Trophoblast cell (in vitro differentiated cells and primary cell): ENCODE measurements around the gene UBXN2A.
A peak's percentile ranks its signal among the peaks of the same experiment; 100 is the strongest.

Experiments used
- DNase-seq, 2 donors: peaks; one replicate each; pipeline ENCODE4 v3.0.0-alpha.2; 2016
- H2AFZ ChIP-seq: 2 replicates; pipeline ENCODE4 v1.6.1; 2013; ENCODE audit warnings: low read length, moderate library complexity, mild to moderate bottlenecking; ENCODE audit not compliant: insufficient read depth, poor library complexity
- H2AK5ac ChIP-seq: 2 replicates; pipeline ENCODE4 v1.6.1; 2013; ENCODE audit warnings: mild to moderate bottlenecking, low read length
- H2BK120ac ChIP-seq: 2 replicates; pipeline ENCODE4 v1.6.1; 2013; ENCODE audit warnings: low read length, mild to moderate bottlenecking, moderate library complexity; ENCODE audit not compliant: insufficient read depth, poor library complexity
- H2BK12ac ChIP-seq: 2 replicates; pipeline ENCODE4 v1.6.1; 2013; ENCODE audit warnings: mild to moderate bottlenecking, low read length, moderate library complexity
- H2BK5ac ChIP-seq: 2 replicates; pipeline ENCODE4 v1.6.1; 2013; ENCODE audit warnings: low read length, low read depth, moderate library complexity, mild to moderate bottlenecking; ENCODE audit not compliant: poor library complexity
- H3K14ac ChIP-seq: 2 replicates; pipeline ENCODE4 v1.6.1; 2013; ENCODE audit warnings: mild to moderate bottlenecking, low read length
- H3K18ac ChIP-seq: 2 replicates; pipeline ENCODE4 v1.6.1; 2013; ENCODE audit warnings: mild to moderate bottlenecking, low read length
- H3K23ac ChIP-seq: 2 replicates; pipeline ENCODE4 v1.6.1; 2013; ENCODE audit warnings: low read length
- H3K27ac ChIP-seq: 2 replicates; pipeline ENCODE4 v1.5.1; 2013; ENCODE audit warnings: low read depth, mild to moderate bottlenecking, inconsistent platforms, low read length, moderate library complexity
- H3K27me3 ChIP-seq: 2 replicates; pipeline ENCODE4 v1.6.1; 2013; ENCODE audit warnings: inconsistent platforms, mild to moderate bottlenecking, low read length, moderate library complexity; ENCODE audit not compliant: insufficient read depth
- H3K36me3 ChIP-seq, 2 experiments: 1 replicate in 1 of 2; 2 replicates in 1 of 2; pipeline ENCODE4 v1.6.1; 2013; ENCODE audit warnings: low read length in 2 of 2, mild to moderate bottlenecking in 2 of 2, moderate library complexity in 1 of 2; ENCODE audit not compliant: insufficient read depth in 2 of 2, control insufficient read depth in 1 of 2
- H3K4ac ChIP-seq: 2 replicates; pipeline ENCODE4 v1.6.1; 2013; ENCODE audit warnings: low read depth, mild to moderate bottlenecking, low read length, moderate library complexity
- H3K4me1 ChIP-seq, 2 experiments: 1 replicate in 1 of 2; 2 replicates in 1 of 2; pipeline ENCODE4 v1.6.1; 2013; ENCODE audit warnings: low read length in 2 of 2, mild to moderate bottlenecking in 2 of 2, moderate library complexity in 1 of 2; ENCODE audit not compliant: insufficient read depth in 2 of 2, control insufficient read depth in 1 of 2
- H3K4me2 ChIP-seq: 2 replicates; pipeline ENCODE4 v1.6.1; 2013; ENCODE audit warnings: inconsistent platforms, mild to moderate bottlenecking, low read length, moderate library complexity
- H3K4me3 ChIP-seq: 2 replicates; pipeline ENCODE4 v1.5.1; 2013; ENCODE audit warnings: mild to moderate bottlenecking, low read depth, low read length, inconsistent platforms
- H3K79me1 ChIP-seq: one replicate; pipeline ENCODE4 v1.6.1; 2013; ENCODE audit warnings: low read length
- H3K79me2 ChIP-seq: 2 replicates; pipeline ENCODE4 v1.6.1; 2013; ENCODE audit warnings: low read length, mild to moderate bottlenecking; ENCODE audit not compliant: control insufficient read depth, insufficient read depth, poor library complexity
- H3K9ac ChIP-seq: 2 replicates; pipeline ENCODE4 v1.6.1; 2013; ENCODE audit warnings: mild to moderate bottlenecking, low read length
- H3K9me3 ChIP-seq: 2 replicates; pipeline ENCODE4 v1.6.1; 2013; ENCODE audit warnings: low read depth, mild to moderate bottlenecking, control low read depth, inconsistent platforms, low read length; ENCODE audit not compliant: insufficient read depth
- H4K12ac ChIP-seq: 2 replicates; pipeline ENCODE4 v1.6.1; 2013; ENCODE audit warnings: low read depth, mild to moderate bottlenecking, low read length, moderate library complexity
- H4K8ac ChIP-seq: 2 replicates; pipeline ENCODE4 v1.6.1; 2013; ENCODE audit warnings: low read depth, mild to moderate bottlenecking, low read length, moderate library complexity
- H4K91ac ChIP-seq: one replicate; pipeline ENCODE4 v1.6.1; 2013; ENCODE audit warnings: low read depth, mild to moderate bottlenecking, low read length, moderate library complexity
- WGBS: extraction: QIAGEN DNeasy Blood & Tissue Kit; methylation state at CpG from one replicate; pipeline ENCODE4 v1.1.7; 2013; ENCODE audit warnings: missing lambda C conversion rate; ENCODE audit not compliant: insufficient read length, insufficient coverage; ENCODE audit errors: extremely low coverage; 5-methylcytosine and 5-hydroxymethylcytosine counted together

UBXN2A gene

DNA sequence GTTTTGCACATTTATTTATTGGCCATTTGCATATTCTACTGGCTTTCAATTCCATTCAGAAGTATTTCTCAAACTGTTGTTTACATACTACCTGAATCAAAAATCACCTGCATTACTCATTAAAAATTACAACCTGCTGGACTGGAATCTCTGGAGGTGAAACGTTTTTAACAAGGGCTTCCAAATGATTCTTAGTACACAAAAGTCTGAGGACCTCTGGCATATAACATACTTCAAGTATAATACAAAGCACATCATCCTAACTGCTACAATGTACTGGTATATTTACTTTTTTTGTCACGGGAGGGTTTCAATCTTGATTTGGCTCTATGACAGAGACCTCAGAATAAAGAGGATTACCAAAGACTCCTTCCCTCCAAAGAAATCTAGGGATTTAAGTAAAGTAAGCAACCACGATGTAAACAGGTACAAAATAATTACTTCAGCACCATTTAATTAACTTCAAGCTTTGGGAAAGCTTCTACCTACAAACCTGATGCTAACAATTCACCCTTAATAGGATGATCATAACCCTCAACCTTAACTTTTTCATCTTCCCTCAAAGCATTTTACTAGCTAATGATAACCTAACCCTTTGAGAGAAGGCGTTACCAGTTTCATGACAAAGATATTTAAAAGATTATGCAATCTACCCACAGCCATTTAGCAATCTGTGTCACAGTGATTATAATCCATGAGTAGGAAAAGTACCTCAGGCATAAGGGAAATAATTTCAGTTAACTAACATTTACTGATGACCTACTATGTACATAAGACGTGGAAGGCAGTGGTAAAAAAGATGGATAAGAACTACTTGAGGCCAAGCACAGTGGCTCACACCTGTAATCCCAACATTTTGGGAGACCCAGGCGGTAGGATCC is 38.1 kb upstream of the UBXN2A start:
- no peaks in the 10 kb centered on the region for H3K36me3 ChIP-seq
- WGBS: no CpG with 5 or more reads among the region's 6 CpGs
- H2BK5ac ChIP-seq: no peak overlapping the region
- no peaks in the 10 kb centered on the region for H3K79me1 ChIP-seq
- no peak overlapping the region for H4K8ac ChIP-seq
- no peak overlapping the region for H4K91ac ChIP-seq
- no peak overlapping the region for H3K14ac ChIP-seq
- H2AK5ac ChIP-seq: no peak overlapping the region
- peak; percentile 36 to 92 for DNase-seq
- no peak overlapping the region for H4K12ac ChIP-seq
- H3K4me3 ChIP-seq: no peak overlapping the region
- H3K27ac ChIP-seq: no peak overlapping the region
- no peak overlapping the region for H3K4ac ChIP-seq
- H3K18ac ChIP-seq: no peak overlapping the region
- no peaks in the 10 kb centered on the region for H3K4me1 ChIP-seq
- H2BK120ac ChIP-seq: no peak overlapping the region
- no peaks in the 10 kb centered on the region for H3K9me3 ChIP-seq
- H2BK12ac ChIP-seq: no peak overlapping the region
- H3K79me2 ChIP-seq: no peaks in the 10 kb centered on the region
- no peak overlapping the region for H3K9ac ChIP-seq
- H3K27me3 ChIP-seq: no peaks in the 10 kb centered on the region
- no peak overlapping the region for H3K4me2 ChIP-seq
- H2AFZ ChIP-seq: no peak overlapping the region
- no peak overlapping the region for H3K23ac ChIP-seq

DNA sequence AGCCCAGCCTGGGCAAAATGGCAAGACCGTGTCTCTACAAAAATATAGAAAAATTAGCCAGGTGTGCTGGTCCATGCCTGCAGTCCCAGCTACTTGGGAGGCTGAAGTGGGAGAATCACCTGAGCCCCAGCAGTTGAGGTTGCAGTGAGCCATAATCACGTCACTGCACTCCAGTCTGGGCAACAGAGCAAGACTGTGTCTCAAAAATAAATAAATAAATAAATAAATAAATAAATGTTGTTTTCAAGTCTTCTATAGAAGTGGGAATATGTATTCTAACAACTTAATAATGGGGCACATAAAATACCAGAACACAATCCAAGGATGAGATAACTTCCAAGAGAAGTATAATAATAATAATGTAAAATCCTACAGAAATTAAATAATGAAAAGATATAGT is 37.2 kb upstream of the UBXN2A start:
- H3K4me2 ChIP-seq: no peak overlapping the region
- no peaks in the 10 kb centered on the region for H3K4me1 ChIP-seq
- no peaks in the 10 kb centered on the region for H3K36me3 ChIP-seq
- no peaks in the 10 kb centered on the region for H3K27me3 ChIP-seq
- no peaks in the 10 kb centered on the region for H3K9me3 ChIP-seq
- H2AK5ac ChIP-seq: no peak overlapping the region
- H3K27ac ChIP-seq: no peak overlapping the region
- H3K18ac ChIP-seq: peak overlapping the region; percentile 71
- H3K4ac ChIP-seq: peak overlapping the region; percentile 69
- no peak overlapping the region for H3K14ac ChIP-seq
- no peak overlapping the region for H4K12ac ChIP-seq
- no peak overlapping the region for H3K4me3 ChIP-seq
- no peak overlapping the region for H3K23ac ChIP-seq
- H2BK12ac ChIP-seq: no peak overlapping the region
- no peak overlapping the region for H4K91ac ChIP-seq
- no peaks in the 10 kb centered on the region for H3K79me1 ChIP-seq
- no peak overlapping the region for H2BK120ac ChIP-seq
- no CpG with 5 or more reads among the region's 2 CpGs for WGBS
- H3K79me2 ChIP-seq: no peaks in the 10 kb centered on the region
- H4K8ac ChIP-seq: no peak overlapping the region
- no peak overlapping the region for H2BK5ac ChIP-seq
- no peak overlapping the region for H3K9ac ChIP-seq
- no peak for DNase-seq
- no peak overlapping the region for H2AFZ ChIP-seq

DNA sequence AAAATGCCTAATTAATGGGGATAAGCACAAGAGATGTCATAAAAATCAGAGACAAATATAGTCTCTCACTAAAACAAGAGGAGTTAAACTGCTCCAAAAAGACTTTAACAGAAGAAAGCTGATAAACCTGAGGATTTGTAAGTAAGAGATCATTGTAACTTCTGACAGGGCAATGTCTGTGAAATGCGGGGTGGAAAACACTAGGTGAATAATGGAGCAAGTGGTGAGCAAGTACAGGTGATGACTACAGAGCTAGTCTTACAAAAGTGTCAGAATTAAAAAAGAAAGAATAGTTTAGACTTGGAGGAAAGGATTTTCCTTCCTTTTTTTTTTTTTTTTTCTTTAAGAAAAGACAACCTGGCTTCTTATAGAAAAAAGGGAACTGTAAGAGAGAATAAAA is 36.0 kb upstream of the UBXN2A start:
- Histone ChIP-seq H3K4me1 (no peaks in the 10 kb centered on the region), H3K9ac (no peak overlapping the region), H2AK5ac (no peak overlapping the region), H3K4me3 (no peak overlapping the region), H3K18ac (no peak overlapping the region), H3K23ac (no peak overlapping the region), H4K91ac (no peak overlapping the region), H3K4me2 (no peak overlapping the region), H3K79me2 (no peaks in the 10 kb centered on the region), H3K4ac (no peak overlapping the region), H2BK120ac (no peak overlapping the region), H3K36me3 (no peaks in the 10 kb centered on the region), H3K27me3 (no peaks in the 10 kb centered on the region), H4K12ac (no peak overlapping the region), H2BK5ac (no peak overlapping the region), H3K9me3 (no peaks in the 10 kb centered on the region), H4K8ac (no peak overlapping the region), H2BK12ac (no peak overlapping the region), H3K79me1 (no peaks in the 10 kb centered on the region), H3K27ac (no peak overlapping the region), H2AFZ (no peak overlapping the region), H3K14ac (no peak overlapping the region)
- DNase-seq: peak in 1 of 2 donors; percentile 21
- no CpG with 5 or more reads among the region's 1 CpG for WGBS

DNA sequence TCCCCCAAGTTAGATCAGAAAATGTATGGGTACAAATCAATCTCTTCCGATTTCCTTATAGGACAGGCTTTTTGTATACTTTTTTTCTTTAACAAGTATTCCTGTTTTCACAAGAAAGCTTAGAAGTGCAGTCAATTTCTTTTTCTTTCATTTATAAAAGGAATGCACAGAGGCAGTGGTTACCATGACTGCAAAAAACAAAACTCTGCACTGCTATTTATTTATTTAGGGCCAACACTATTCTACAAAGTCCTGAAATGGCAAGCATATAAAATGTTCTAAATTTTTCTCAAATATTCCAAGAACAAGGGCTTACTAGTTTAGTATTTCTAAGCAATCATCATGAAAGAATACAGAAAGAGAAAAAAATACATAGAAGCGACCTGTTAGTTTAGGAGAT is 35.6 kb upstream of the UBXN2A start:
- no peak overlapping the region for H4K8ac ChIP-seq
- no peak overlapping the region for H3K4ac ChIP-seq
- H3K4me3 ChIP-seq: no peak overlapping the region
- H2BK12ac ChIP-seq: no peak overlapping the region
- no peak overlapping the region for H2AK5ac ChIP-seq
- H3K79me2 ChIP-seq: no peaks in the 10 kb centered on the region
- no peak overlapping the region for H3K18ac ChIP-seq
- H2AFZ ChIP-seq: no peak overlapping the region
- no peak overlapping the region for H4K12ac ChIP-seq
- no peak overlapping the region for H4K91ac ChIP-seq
- H3K4me1 ChIP-seq: no peaks in the 10 kb centered on the region
- no peak overlapping the region for H3K14ac ChIP-seq
- H3K9me3 ChIP-seq: no peaks in the 10 kb centered on the region
- WGBS: no CpG with 5 or more reads among the region's 2 CpGs
- H3K79me1 ChIP-seq: no peaks in the 10 kb centered on the region
- no peak overlapping the region for H3K23ac ChIP-seq
- no peaks in the 10 kb centered on the region for H3K27me3 ChIP-seq
- peak in 1 of 2 donors; percentile 33 for DNase-seq
- no peak overlapping the region for H3K27ac ChIP-seq
- no peak overlapping the region for H2BK120ac ChIP-seq
- no peak overlapping the region for H3K9ac ChIP-seq
- H2BK5ac ChIP-seq: no peak overlapping the region
- no peak overlapping the region for H3K4me2 ChIP-seq
- H3K36me3 ChIP-seq: no peaks in the 10 kb centered on the region
